GM12801 (cell line): Measurements from ENCODE around the gene SLC27A2.

Experiments used
- CTCF ChIP-seq: IDR thresholded peaks from one replicate; pipeline ENCODE4 v1.5.1; 2011; ENCODE audit warnings: control low read depth; ENCODE audit not compliant: insufficient read length; ENCODE audit errors: extremely low read depth

The SLC27A2 gene

DNA sequence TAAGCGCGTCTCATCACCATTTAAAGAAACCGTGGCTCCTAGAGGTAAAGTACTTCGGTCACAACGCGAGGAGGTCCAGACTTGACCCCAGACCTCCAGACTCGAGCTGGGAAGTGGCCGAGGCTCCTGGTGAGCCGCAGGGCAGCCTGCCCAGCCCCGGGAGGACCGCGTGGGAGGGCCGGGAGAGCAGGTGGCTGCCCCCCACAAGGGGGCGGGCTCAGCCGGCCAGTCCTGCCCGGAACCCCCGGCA, at the start of gene SLC27A2:
Gene SLC27A2, plus strand, starts transcription at position 228 of the 250 bp plus-strand sequence. CDS start 232 bp downstream, outside the sequence.
- TF ChIP-seq CTCF: no peak

GRCh38 chr15:50134524-50135024, 47.4 kb upstream of the SLC27A2 start:
- no peak for TF ChIP-seq CTCF

DNA sequence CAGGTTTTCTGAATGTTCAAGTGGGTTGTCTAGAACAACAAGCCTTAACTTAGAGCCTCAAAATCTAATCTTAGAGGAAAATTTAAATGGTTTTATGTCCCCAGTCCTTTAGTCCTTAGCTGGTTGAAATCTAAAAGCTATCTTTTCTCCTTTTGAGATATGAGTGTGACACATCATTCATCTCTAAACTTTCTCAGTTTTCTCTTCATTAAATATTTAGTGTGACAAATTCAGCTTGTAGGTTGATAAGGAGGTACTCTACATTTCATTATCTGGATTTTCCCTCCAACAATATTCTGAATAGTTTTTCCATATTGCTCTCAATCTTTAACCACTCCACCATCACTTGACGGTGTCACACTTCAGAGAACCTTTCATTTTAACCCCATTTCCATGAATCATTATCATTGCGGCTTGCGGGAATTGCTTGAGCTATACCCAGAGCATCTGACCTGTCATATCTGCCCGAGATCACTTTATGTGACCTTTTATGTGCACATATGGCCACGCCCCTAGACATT, 46.9 kb upstream of the SLC27A2 start:
- TF ChIP-seq CTCF: no peak

DNA sequence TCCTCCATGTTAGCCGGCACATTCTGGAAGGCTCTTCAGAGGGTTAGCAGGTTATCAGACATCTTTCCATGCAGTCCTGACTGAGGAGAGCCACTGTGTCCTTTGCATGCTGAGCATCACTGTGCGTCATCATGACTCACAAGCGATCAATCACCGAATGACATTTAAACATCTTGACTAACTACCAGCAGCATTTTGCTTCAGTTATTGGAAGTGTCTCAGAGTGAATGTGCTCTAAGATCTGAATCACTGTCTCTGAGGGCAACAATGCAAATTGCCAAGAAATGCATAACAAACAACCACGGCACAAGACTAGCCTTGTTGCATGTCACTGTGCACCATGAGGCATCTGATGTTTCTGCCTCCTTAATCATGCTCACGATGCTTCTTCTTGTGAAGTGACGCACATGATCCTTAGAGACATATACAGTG, 44.6 kb upstream of the SLC27A2 start:
- TF ChIP-seq CTCF: no peak

DNA sequence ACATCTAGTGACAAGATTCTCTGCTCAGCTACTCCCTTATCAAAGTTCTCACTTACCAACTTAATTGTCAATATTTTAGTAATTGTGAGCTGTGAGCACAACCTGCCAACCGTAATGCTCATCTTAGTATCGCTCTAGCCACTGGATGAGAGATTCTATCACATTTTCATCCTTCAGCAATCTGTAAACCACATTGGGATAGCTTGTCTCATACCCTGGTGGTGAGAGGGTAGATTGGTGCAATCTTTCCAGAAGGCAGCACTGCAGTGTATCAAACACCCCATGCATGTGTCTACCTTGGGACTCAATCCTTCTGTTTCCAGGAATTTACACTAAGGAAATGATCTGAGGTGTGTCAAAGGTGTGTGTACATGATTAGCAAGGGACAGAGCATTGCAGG, 44.1 kb upstream of the SLC27A2 start:
- TF ChIP-seq CTCF: no peak

DNA sequence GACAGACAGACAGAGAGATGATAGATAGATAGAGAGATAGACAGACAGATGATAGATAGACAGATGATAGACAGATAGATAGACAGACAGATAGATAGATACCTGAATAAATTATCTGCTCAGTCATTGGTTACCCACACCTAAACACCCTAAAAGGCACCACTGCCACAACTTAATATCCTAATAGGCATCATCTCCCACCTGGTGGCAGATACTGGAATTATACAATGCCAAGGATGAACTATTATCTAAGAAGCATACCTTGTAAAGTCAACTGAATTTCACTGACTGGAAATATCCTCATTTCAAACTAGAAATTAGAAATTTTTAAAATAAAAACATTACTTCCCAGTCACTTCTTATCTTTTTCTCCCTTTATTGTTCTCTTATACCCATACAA, 43.6 kb upstream of the SLC27A2 start:
- no peak for TF ChIP-seq CTCF

DNA sequence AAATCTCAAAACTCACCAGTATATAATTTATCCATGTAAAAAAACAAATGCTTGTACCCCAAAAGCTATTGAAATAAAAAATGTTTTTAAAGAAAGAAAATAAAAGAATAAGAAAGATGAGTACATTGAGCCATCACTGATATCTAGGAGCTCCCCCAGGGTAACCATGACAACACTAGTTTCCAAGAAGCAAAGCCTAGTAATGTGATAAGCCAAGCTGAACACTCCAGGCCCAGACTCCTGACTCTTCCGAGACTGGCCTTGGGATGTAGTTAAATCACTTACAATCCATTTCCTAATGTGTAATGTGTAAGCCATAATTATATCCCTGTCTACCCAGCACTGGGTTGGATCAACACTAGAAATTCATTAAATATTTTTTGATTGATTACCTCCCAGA, 41.9 kb upstream of the SLC27A2 start:
- no peak for TF ChIP-seq CTCF

DNA sequence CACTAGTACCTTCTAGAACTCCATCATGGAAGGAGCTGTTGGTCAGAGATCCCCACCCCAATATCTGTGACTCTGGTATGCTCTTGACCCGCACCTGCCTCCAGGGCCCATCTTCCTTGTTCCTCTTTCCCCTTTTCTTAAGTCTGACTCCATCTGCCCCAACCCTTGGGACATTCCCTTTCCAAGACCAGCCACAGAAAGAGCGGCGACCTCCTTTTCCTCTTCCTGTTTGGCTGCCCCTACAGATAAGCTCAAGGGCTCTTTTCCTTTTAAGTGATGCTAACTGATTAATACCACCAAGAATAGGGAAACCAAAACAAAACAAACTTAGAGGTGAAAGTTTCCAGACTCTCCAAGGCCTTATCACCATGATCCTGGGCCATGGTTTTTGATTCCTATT, 41.0 kb upstream of the SLC27A2 start:
- TF ChIP-seq CTCF: no peak
